PC-9 (cell line): ENCODE measurements around the gene TNFSF4. TPM values are rescaled to one million over a fixed set of nuclear protein-coding genes. Genes with fewer than 3 reads are reported as not detected.

Source experiments
- BruUV-seq: library from RNA; stranded (reverse); fragments of 400-500 nt; replicated peaks from 2 replicates; lab custom pipeline; 2021; lab: Mats Ljungman, UMichigan
- CTCF ChIA-PET: fragments of 300-600 bp; sonication (Branson Sonifier 250); formaldehyde crosslinking; loops from one replicate; lab custom pipeline; 2022; ENCODE audit warnings: antibody characterized with exemption; lab: Charles Lee
- POLR2A ChIA-PET: fragments of 300-600 bp; sonication (Branson Sonifier 250); formaldehyde crosslinking; loops from one replicate; lab custom pipeline; 2022; ENCODE audit warnings: antibody characterized with exemption; ENCODE audit not compliant: unreplicated experiment; lab: Charles Lee
- DNase-seq, 2 experiments: peaks; one replicate each; pipeline versions ENCODE4 v3.0.0 to v3.0.0-alpha.2; 2015 to 2022; ENCODE audit warnings: mixed read lengths in 1 of 2
- H2AFZ ChIP-seq: fragments of 200-600 bp; sonication (generic); 2 replicates; pipeline ENCODE4 v1.8.1; 2017; ENCODE audit warnings: antibody characterized with exemption
- H3F3A ChIP-seq: fragments of 200-600 bp; sonication (generic); 2 replicates; pipeline ENCODE4 v1.8.1; 2017; ENCODE audit warnings: antibody characterized with exemption, mild to moderate bottlenecking, low read depth; ENCODE audit not compliant: insufficient read depth
- H3K27ac ChIP-seq: fragments of 200-600 bp; sonication (generic); 2 replicates; pipeline ENCODE4 v1.6.1; 2016; ENCODE audit warnings: mixed run types
- H3K27me3 ChIP-seq: fragments of 200-600 bp; sonication (generic); 2 replicates; pipeline ENCODE4 v1.6.1; 2016; ENCODE audit warnings: low read depth, mixed run types; ENCODE audit not compliant: insufficient read depth
- H3K36me3 ChIP-seq: fragments of 200-600 bp; sonication (generic); 2 replicates; pipeline ENCODE4 v1.6.1; 2016; ENCODE audit warnings: low read depth, mixed run types
- H3K4me1 ChIP-seq: fragments of 200-600 bp; sonication (generic); replicated peaks from 2 replicates; pipeline ENCODE4 v1.6.1; 2016; ENCODE audit warnings: mixed run types; ENCODE audit not compliant: insufficient read depth
- H3K4me2 ChIP-seq: fragments of 200-600 bp; sonication (generic); 2 replicates; pipeline ENCODE4 v1.6.1; 2017; ENCODE audit warnings: mixed run types
- H3K4me3 ChIP-seq: fragments of 200-600 bp; sonication (generic); 2 replicates; pipeline ENCODE4 v1.6.1; 2016; ENCODE audit warnings: mixed run types
- H3K79me2 ChIP-seq: fragments of 200-600 bp; sonication (generic); 2 replicates; pipeline ENCODE4 v1.6.1; 2017; ENCODE audit warnings: low read depth, mixed run types
- H3K9me2 ChIP-seq: fragments of 200-600 bp; sonication (generic); 2 replicates; pipeline ENCODE4 v1.8.1; 2017; ENCODE audit warnings: mild to moderate bottlenecking; ENCODE audit not compliant: insufficient read depth
- H3K9me3 ChIP-seq: fragments of 200-600 bp; sonication (generic); 2 replicates; pipeline ENCODE4 v1.8.1; 2016; ENCODE audit warnings: low read depth; ENCODE audit not compliant: insufficient read depth
- H4K20me1 ChIP-seq: fragments of 200-600 bp; sonication (generic); 2 replicates; pipeline ENCODE4 v1.8.1; 2017; ENCODE audit not compliant: insufficient read depth
- EZH2 ChIP-seq: fragments of 200-600 bp; sonication (generic); IDR thresholded peaks from 2 replicates; pipeline ENCODE4 v1.8.0; 2017; ENCODE audit warnings: antibody characterized with exemption, low read depth
- intact Hi-C: fragments of 100-400 bp; cut with micrococcal nuclease; formaldehyde crosslinking; loops from one replicate; pipeline ENCODE4 v1.10.0; 2022; ENCODE audit not compliant: unreplicated experiment
- total RNA-seq: library from RNA; stranded (reverse); gene quantifications from 2 replicates; pipeline ENCODE4 v1.2.3, GENCODE V29; 2021
- TF ChIP-seq, protein P1 (sequence below): fragments of 200-600 bp; sonication (generic); conservative IDR thresholded peaks from 2 replicates; pipeline ENCODE4 v1.6.1; 2017; ENCODE audit warnings: mixed run types, antibody characterized with exemption, mild to moderate bottlenecking, moderate library complexity

The TNFSF4 gene
- total RNA-seq, 1 experiment from 2014 or later = 1.5 TPM

DNA sequence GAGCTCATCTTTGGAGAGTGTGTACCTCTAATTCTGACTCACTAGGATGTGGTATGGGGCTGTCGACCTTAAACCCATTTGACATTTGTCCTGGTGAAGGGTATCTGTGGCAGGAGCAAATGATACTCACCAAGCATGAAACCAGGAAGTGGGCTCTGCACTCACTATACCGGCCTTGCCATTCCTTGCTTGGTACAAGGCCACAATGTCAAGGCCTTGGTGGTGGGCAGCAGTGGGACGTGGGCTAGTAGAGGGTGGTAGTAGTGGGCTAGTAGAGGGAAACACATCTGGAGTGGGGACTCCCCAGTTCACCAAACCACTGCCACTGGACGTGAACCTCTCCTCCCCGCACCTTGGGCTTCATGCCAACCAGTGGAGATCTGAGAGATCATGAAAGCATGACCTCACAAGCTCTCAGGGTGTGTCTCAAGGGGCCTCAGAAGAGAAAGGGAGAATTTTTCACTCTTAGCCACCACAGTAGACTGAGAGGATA lies 11.5 kb downstream of the TNFSF4 start:
- Histone ChIP-seq H3K9me2 (no peaks in the 10 kb centered on the region), H3K4me3 (no peak overlapping the region), H3F3A (no peaks in the 10 kb centered on the region), H3K36me3 (no peaks in the 10 kb centered on the region), H3K79me2 (no peaks in the 10 kb centered on the region), H3K4me1 (peaks cover 5% of the 10 kb centered on the region; the same call in 1 of the 2 replicates), H3K27ac (no peak overlapping the region), H4K20me1 (no peaks in the 10 kb centered on the region), H3K4me2 (no peak overlapping the region), H3K9me3 (no peaks in the 10 kb centered on the region), H3K27me3 (no peaks in the 10 kb centered on the region), H2AFZ (no peak overlapping the region)
- no peak for TF ChIP-seq EZH2
- TF ChIP-seq, protein P1, sequence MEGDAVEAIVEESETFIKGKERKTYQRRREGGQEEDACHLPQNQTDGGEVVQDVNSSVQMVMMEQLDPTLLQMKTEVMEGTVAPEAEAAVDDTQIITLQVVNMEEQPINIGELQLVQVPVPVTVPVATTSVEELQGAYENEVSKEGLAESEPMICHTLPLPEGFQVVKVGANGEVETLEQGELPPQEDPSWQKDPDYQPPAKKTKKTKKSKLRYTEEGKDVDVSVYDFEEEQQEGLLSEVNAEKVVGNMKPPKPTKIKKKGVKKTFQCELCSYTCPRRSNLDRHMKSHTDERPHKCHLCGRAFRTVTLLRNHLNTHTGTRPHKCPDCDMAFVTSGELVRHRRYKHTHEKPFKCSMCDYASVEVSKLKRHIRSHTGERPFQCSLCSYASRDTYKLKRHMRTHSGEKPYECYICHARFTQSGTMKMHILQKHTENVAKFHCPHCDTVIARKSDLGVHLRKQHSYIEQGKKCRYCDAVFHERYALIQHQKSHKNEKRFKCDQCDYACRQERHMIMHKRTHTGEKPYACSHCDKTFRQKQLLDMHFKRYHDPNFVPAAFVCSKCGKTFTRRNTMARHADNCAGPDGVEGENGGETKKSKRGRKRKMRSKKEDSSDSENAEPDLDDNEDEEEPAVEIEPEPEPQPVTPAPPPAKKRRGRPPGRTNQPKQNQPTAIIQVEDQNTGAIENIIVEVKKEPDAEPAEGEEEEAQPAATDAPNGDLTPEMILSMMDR = no peak
- BruUV-seq = no TSS peak
- DNase-seq = no peak
- CTCF ChIA-PET = no interaction called here
- intact Hi-C loops = loop anchor here (10.0 kb wide), 1 partner anchor 71 kb away; no protein-coding TSS in a partner anchor
- POLR2A ChIA-PET = no interaction called here

DNA sequence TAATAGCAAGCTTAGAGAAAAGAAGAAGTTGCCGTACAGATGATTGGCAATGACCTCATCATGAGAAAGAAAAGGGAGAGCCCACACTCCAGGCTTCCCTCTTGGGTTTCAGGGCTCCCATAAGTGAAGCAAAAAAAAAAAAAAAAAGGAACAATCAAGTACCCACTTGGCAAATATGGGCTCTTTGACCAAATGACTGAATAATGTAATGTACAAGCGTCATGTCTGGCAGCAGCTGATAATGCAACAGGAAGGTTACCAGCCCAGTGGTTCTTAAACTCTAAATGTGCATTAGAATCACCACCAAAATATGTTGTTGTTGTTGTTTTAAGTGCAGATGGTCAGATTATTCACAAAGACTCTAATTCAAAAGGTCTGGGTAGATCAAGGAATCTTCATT lies 13.5 kb downstream of the TNFSF4 start:
- Histone ChIP-seq H3K4me1 (peaks cover 11% of the 10 kb centered on the region; the same call in 1 of the 2 replicates), H3K4me2 (no peak overlapping the region), H3K27ac (no peak overlapping the region), H3K36me3 (no peaks in the 10 kb centered on the region), H3K27me3 (no peaks in the 10 kb centered on the region), H4K20me1 (no peaks in the 10 kb centered on the region), H3F3A (peaks cover 5% of the 10 kb centered on the region; the same call in 1 of the 2 replicates), H2AFZ (no peak overlapping the region), H3K79me2 (no peaks in the 10 kb centered on the region), H3K9me2 (no peaks in the 10 kb centered on the region), H3K4me3 (no peak overlapping the region), H3K9me3 (no peaks in the 10 kb centered on the region)
- DNase-seq = no peak
- BruUV-seq = no TSS peak
- POLR2A ChIA-PET = no interaction called here
- CTCF ChIA-PET = no interaction called here
- intact Hi-C loops = loop anchor here (10.0 kb wide), 1 partner anchor 69 kb away; no protein-coding TSS in a partner anchor
- TF ChIP-seq EZH2 = no peak
- TF ChIP-seq, protein P1 = no peak

DNA sequence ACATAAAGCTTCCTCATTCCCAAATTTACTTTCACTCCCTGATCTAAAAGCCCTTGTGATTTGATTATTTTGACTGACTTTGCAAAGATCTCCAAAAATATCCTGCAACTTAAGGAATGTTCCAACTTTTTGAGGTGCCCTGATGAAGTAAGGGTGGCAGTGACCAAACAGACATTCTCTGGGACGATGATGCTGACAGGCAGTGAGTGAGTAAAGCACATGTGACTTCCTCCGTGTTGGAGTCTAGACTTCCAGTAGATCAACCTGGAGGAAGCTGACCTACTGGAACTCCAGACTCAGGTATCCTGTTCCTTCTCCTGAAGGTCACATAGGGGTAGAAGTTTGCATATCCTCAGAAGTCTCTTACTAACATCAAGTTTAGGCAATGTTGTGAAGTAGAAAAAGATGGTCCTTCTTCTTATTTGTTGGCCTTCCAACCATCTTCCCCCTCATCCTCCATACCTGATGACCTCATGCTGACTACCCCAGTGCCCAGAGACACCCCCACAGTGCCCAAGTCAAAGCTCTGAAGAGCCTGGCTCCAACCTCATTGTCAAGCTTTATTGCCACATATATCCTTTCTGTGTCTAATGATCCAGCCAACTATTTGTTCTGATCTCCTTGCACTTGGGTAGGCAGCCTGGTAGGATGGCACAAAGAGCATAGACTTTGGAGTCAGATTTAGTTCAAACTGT lies 16.0 kb downstream of the TNFSF4 start:
- no TSS peak for BruUV-seq
- no peaks in the 10 kb centered on the region for H3K27me3 ChIP-seq
- no peak overlapping the region for H3K4me3 ChIP-seq
- peaks cover 11% of the 10 kb centered on the region; the same call in 1 of the 2 replicates for H3K4me1 ChIP-seq
- intact Hi-C loops = loop anchor here (10.0 kb wide), 1 partner anchor 66 kb away; no protein-coding TSS in a partner anchor
- DNase-seq = no peak
- peaks cover 5% of the 10 kb centered on the region; the same call in 1 of the 2 replicates for H3F3A ChIP-seq
- no peaks in the 10 kb centered on the region for H3K36me3 ChIP-seq
- no peaks in the 10 kb centered on the region for H3K9me3 ChIP-seq
- ChIA-PET CTCF (interaction anchor here (0.6 to 0.9 kb wide), 2 partner anchors 10 to 978 kb away, joined by 3 to 7 read pairs; no protein-coding TSS in a partner anchor), POLR2A (interaction anchor here (0.9 kb wide), 1 partner anchor 68 kb away, joined by 11 read pairs; no protein-coding TSS in a partner anchor)
- no peak overlapping the region for H3K27ac ChIP-seq
- H3K79me2 ChIP-seq = no peaks in the 10 kb centered on the region
- no peak overlapping the region for H3K4me2 ChIP-seq
- H3K9me2 ChIP-seq = no peaks in the 10 kb centered on the region
- no peak overlapping the region for H2AFZ ChIP-seq
- no peak for TF ChIP-seq EZH2
- TF ChIP-seq, protein P1 = no peak
- no peaks in the 10 kb centered on the region for H4K20me1 ChIP-seq
